Peyer's patch (tissue), 4 donors: ENCODE results near the gene PKD1.

ENCODE experiments used
- CTCF ChIP-seq, 6 experiments: fragments of 450-650 bp in 4 of 6; fragments of 200-600 bp in 2 of 6; sonication (generic) in 1 of 6; IDR thresholded peaks; one replicate each; pipeline ENCODE4 v1.5.1; 2017 to 2019; ENCODE audit warnings: antibody characterized with exemption in 6 of 6, mild to moderate bottlenecking in 3 of 6, moderate library complexity in 1 of 6
- POLR2A ChIP-seq, 2 donors: fragments of 450-650 bp; IDR thresholded peaks; one replicate each; pipeline ENCODE4 v1.5.1; 2017; ENCODE audit warnings: antibody characterized with exemption in 2 of 2, mild to moderate bottlenecking in 2 of 2, moderate library complexity in 2 of 2

DNA sequence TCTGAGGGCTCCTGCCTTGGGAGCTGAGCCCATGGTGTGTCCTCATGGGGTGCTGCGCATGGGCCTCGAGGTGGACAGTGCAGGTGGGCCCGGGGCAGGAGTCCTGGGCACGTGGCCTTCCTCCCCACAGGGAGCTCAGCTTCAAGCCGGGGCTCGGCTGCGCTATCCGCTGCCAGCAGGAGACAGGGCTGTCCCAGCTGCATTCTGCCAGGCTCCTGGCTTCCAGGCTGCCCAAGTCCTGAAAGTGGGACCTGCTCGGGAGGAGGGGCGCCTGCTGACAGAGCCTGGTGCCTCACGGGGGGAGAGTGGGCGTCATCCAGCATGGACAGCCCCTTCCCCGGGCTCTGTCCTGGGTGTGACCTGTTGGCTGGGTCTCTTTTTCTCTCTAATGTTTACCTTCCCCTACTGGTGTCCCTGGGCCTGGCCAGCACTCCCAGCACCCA, 27.0 kb upstream of the PKD1 start:
- TF ChIP-seq CTCF (IDR thresholded peaks at IDR 0.05) (no peak), POLR2A (IDR thresholded peaks at IDR 0.05) (no peak)
